NCI-H82 (cell line): ENCODE measurements around the gene TDRD7.

Source experiments
- DNase-seq: peaks from one replicate; lab custom pipeline; 2025; lab: John Stamatoyannopoulos, UW

TDRD7 gene

DNA sequence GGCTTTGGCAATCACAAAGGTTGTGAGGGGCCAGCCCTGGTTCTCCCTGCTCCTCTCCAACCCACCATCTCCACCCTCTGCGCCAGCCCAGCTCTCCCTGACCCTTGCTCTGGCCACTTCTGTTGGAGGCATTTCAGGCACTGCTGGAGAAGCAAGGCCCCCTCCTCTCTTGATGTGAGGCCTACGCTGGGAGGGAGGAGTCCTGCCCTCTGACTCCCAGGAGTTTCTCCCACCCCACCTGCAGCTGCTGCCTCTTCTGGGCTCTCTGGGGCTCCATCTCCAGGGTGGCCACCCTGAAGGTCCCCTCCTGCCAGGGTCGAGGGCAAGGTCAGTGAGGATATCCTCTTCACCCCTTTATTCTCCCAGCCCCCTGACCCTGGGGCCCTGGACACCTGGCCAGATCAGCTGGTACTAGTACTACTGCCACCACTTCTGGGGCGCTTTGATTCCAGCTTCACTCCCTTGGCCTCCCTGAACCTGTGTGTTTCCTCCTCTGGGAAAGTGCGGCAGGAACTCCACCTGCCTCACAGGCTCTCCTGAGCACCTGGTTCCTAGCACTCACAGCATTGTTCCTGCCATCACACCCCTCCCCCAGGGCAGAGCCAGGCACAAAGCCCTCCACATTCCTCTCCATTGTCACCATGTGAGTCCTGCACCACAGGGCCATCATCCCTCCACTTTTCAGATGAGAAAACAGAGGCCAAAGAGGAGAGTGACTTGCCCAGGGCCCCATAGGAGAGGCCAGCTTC is 23.8 kb upstream of the TDRD7 start:
- no peak for DNase-seq

DNA sequence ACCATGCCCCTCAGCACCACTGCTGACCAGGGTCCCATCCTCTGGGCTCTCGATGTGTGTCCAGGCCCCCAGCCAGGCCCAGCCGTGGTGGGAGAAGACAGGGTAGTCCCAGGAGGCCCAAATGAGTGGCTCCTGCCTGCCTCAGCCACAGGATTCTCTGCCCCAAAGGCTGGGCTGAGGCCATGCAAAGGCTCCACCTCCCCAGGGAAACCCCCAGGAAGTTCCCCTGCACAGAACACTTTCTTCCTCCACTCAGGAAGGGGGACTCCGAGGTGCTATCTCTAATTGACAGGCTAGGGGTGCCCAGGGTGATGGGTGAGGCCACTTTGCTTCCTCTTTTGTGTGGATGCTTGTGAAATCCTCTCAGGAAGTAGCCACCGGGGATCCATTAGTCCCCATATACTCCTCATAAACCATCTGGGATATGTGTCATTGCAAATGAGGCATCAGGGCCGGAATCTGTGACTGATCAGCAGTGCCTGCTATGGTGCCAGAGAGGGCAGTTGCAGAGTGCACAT is 23.1 kb upstream of the TDRD7 start:
- DNase-seq, result no peak

DNA sequence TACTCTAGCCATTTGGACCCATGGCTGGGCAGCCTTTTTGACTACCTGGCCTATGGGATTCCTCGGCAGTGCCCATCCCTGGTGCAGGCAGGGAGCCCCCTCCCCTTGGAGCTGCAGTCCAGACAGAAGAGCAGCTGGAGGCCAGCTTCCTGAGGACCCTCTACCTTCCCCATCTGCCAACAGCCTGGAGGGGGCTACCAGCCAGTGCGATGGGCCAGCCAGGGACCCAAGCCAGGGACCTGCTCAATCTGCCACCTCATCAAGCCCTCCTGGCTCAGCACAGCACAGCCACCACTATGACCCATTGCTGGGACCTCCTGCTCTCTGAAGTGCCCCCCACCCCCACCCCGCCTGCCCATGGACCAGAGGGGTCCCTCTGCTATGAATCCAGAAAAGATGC is 22.6 kb upstream of the TDRD7 start:
- DNase-seq, result no peak

DNA sequence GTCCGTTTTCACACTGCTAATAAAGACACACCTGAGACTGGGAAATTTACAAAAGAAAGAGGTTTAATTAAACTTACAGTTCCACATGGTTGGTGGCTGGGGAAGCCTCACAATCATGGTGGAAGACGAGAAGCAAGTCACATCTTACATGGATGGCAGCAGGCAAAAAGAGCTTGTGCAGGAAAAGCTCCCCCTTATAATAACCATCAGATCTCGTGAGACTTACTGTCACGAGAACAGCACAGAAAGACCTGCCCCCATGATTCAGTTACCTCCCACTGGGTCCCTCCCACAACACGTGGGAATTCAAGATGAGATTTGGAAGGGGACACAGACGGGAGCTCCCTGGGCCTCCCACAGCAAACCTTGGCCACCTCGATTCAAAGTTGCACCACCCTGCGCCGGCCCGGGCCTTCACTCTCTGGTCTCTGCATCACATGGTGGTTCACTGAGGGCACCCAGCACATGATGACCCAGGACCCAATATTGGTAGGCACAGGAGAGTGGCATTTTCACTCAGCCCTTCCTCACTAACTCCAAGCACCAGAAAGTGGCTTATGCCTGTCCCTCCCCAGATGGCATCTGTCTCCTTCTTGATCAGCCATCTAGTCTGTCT is 21.0 kb upstream of the TDRD7 start:
- DNase-seq, result no peak

DNA sequence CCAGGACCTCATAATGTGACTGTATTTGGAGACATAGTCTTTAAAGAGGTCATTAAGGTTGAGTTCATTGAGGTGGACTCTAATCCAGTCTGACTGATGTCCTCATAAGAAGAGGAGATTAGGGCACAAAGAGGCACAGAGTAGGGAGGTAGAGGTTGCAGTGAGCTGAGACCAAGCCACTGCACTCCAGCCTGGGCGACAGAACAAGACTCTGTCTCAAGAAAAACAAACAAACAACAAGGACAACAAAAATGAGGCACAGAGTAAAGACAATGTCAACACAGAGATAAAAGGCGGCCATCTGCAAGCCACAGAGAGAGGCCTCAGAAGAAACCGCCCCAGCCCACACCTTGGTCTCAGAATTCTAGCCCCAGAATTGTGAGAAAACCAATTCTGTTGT is 17.0 kb upstream of the TDRD7 start:
- peak; percentile 18 for DNase-seq

DNA sequence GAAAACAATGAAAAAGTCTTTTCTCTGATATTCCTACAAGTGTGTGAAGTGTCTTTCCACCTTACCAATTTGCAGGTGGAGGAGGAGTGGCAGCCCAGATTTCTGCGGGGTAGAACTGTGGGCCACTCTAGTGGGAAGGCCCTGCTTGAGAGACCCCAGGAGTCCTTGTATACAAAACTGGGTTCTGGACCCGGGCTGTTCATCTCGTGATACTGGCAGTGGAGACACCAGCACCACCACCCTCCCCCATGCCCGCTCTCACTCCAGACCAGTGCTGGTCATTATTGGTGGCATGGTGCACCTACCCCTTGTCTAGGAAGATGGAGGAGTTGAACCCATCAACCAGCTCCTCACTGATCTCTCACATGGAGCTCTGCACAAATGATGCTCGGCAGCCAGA is 16.2 kb upstream of the TDRD7 start:
- no peak for DNase-seq

DNA sequence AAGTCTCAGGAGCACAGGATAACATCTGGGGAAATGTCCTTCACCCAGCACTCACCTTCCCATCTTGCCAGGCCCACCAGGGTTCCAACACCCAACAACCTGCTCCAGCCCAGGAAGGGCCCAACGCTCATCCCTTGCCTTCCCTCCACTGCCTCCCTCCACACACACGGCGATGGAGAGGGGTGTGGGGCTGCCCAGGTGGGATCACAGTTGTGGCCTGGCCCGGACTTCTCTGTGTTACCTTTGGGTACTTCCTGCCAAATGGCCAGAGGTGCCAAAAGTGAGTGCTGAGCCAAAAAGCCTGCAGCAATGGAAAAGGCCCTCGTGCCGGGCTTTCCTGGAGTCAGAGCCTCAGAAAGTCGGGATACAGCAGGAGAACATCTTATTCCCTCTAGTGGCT is 15.6 kb upstream of the TDRD7 start:
- DNase-seq, result no peak

DNA sequence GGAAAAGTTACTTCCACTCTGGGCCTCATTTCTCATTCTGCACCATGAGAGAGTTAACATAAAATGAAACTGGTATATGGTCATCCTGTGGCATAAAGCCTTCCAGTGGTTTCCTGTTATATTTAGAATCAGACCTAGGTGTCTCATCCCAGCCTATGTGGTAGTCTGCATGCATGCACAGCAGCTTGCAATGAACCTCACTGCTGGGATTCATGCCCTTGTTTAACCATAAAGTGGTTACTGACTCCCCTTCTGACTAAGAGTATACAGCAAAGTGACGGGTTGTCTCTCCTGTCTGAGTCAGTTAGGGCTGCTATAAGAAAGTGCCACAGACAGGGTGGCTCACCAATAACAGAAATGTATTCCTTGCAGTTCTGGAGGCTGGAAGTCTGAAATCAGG is 14.7 kb upstream of the TDRD7 start:
- no peak for DNase-seq

DNA sequence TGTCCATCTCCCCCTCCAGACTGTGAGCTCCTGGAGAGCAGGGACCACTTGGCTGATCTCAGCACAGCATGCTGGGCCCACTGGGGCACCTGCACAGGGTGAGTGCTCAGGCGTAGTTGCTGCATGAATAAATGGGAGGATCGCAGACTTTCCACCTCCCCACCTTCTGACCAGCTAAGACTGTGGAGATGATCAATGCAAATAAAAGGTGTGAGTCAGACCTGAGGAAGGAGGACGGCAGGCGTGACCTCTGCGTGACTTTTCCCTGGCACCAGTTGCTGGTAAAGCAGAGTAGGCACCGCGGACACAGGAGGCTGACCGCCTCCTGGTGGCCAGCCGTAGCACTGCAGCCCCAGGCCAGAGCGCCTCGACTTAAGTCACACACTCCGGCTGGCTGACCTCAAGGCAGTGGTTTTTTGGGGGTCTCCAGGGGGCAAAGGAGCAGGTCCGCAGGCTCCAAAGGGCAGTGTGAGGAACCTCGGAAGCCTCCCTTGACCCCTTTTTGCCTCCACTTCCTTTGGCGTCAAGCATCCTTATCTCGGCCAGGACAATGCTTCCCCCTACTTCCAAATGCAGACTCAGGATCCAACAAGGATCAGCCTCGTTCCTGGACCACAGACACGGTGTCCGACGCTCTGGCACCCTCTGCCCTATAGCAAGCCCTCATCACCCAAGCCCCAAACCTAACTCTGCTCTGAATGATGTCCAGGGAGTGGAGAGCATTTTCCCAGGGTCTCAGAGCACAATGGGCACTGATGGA is 12.7 kb upstream of the TDRD7 start:
- peak; percentile 20 for DNase-seq

DNA sequence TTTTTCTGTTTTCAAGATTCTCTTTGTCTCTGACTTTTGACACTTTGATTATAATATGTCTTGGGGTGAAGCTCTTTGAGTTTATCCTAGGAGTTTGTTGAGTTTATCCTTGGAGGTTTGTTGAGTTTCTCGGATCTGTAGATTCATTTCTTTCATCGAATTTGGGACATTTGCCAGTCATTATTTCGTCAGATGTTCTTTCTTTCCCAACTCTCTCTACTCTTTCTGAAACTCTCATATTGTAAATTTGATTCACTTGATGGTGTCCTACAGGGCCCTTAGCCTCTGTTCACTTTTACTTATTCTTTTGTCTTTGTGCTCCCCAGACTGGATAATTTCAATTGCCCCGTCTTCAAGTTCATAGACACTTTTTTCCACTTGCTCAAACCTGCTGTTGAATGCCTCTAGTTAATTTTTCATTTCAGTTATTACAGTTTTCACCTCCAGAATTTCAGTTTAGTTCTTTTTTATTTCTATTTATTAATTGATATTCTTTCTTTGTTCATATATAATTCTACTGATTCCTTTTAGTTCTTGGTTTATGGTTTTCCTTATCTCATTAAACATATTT is 8.1 kb upstream of the TDRD7 start:
- DNase-seq, result no peak

DNA sequence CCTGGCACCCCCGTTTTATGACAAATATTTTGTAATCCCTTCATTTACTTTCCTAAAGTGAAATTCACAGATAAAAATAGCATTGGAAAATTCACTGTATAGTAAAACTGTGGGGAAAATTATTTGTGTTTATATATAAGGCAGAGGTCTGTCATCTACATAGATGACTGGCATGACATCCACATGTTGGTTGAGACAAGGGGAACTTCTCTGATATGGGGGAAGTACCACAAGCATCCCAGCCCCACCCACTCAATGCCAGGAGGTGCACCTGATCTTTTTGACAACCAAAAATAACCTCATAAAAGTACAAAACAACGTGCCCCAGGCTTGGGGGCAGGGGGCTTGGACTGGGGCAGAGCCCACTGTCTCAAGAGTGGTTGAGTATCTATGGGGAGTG is 6.3 kb upstream of the TDRD7 start:
- DNase-seq, result no peak

DNA sequence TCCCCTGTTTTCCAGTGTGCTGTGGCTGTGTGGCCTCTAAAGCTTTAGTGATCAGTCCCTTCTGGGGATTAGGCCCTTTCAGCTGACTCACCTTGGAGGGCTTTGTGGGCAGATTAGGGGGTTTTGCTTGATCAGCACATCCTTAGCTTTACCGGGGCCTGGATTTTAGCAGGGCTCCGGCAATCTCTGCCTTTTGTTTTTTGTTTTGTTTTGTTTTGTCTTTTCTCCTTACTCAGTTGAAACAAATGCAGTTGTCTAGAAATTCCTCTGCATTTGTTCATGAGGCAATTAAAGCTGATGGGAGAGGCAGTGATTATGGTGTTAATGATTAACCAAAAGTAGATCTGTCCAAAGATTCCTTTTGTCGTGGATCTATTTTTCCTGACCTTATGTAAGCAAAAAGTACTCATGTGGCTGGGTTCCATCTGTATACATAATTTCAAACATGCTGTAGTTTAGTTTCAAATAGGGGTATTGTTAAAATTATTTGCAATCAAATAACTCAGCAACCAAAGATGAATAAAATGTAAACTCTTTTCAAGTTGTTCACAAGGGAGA is 5.2 kb upstream of the TDRD7 start:
- DNase-seq, result peak; percentile 95

DNA sequence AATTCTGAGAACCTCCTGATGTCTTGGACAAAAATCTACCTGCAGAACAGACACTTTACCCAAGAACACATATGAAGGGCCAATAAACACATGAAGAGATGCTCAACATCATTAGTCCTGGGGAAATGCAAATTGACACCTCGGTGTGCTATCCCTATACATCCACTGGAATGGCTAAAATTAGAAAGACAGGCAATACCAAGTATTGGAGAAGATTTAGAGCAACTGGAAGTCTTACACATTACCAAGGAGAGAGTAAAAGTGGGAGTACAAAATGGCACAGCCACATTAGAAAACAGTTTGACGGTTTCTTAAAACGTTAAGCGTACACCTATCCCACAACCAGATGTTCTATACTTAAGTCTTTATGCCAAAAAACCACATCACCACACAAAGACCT is 3.3 kb upstream of the TDRD7 start:
- no peak for DNase-seq

DNA sequence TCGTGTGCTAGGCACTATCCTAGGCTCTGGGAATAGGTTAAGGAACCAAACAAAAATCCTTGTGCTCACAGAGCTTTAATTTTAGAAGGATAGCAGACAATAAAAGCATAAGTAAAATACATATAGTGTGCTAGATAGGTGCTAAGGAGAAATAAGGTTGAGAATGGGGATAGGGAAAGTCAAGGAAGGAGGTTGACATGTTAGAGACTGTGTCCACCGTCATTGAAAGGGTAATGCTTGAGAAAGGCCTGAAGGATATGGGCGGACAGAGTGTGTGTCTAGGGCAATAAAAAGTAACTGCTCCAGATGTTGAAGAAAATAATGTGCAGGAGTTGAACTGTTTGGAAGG is 482 bp upstream of the TDRD7 start:
- DNase-seq, result no peak

DNA sequence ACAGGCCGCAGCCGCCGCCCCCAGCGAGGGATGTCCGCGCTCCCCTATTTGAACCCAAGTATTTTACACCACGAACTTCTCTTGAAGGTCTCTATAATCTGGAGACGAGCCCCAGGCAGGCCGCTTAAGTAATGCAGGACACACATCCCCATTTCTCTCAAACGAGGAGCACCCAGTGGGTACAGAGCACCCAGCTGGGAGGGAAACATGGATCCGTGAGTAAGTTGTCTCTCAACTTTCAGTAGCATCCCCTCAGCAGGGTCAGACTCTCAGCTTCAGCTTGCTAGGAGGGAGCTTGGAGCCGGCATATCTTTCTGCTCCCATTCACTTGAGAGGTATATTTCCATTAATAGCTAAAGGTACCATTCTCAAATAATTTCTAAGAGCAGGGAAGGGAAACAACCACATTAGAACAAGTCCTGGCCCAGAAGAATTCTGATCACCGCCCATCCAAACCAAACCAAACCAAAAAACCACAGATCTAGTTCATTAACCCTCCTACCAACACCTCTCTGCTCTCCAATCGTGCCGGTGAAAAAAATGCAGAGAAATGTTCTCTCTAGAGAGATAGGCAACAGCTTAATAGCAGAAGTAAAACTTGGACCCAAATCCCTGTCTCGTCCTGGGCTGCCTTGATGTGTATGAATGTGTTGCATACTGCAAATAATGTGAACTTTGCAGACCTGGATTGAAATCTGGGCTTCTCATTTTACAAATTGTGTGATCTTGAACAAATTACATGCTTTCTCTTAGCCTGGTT is 910 bp downstream of the TDRD7 start:
- DNase-seq, result peak; percentile 36

DNA sequence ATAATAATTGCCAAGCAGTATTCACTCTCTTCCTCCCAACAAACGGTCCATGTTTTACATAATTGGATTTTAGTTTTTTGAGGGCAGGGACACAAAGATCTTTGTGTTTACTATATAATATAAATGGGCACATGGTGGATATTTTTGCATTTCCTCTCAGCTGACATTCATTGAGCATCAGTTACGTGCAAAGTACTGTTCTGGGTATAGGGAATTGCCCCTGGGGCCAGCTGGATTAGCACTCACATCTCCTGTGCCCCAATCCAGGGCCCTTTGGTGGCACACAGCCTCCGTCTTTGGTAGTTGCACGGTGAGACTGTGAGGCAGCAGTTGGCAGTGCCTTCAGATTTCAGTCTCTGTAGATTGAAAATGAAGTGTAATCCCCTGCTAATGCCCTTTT is 1.6 kb downstream of the TDRD7 start:
- DNase-seq, result peak; percentile 20

DNA sequence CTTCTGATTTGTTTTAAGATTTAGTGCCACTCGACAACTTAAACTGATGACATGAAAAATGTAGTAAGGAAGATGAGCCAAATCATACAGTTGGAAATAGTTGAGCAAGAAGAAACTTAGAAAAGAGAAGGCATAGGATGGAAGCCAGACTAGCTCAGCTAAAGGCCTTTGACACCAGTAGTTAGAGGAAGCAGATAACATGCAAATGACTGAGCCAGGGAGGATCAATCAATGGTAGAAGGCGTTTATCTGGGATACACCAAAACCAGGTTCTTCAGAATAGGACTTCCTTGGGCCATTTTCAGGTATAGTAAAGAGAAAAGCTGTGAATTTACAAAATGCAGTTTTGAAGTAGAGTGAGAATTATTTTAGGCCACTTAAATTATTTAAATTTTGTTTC is 3.2 kb downstream of the TDRD7 start:
- no peak for DNase-seq

DNA sequence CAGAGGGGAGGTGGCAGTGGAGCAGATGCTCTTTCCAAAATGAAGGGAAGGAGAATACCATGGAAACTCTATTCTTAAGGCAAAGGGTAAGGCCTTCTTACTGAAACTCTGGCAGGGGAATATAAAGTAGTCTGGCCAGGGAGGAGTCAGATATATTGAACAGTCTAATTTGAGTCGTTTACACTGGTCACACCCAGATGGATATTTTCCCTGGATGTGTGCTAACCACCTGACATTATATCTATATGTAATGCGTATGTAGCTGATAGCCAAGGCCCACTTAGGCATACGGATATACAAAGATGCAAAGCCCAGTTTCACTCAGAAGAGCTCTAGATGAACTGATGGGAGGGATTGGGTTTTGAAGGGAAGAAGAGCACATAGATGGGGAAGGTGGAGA is 7.0 kb downstream of the TDRD7 start:
- no peak for DNase-seq

DNA sequence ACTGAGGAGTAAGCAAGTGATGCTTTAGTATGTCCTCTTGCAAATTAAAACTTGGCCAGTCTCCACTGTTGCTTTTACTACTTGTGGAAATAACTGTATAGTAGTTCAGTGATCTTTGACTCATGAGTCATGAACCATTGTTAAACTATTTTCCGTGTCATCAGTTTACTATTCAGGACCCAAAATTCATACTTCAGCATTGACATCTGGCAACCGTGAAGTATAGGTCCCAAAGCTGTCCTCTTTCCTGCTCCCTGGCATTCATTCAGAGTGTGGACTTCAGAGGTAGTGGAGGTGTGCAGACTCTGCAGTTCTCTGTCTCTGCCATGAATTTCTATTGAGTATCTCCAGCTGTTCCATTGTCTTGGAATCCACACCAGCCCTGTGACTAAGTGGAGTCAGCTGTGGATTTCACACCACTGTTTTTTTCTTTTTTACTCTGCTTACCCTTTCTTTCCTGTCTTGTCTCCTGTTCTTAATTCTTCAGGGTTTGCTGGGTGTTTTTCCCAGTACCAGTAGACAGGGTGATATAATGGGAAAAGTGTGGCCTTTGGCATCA is 7.5 kb downstream of the TDRD7 start:
- DNase-seq, result no peak

DNA sequence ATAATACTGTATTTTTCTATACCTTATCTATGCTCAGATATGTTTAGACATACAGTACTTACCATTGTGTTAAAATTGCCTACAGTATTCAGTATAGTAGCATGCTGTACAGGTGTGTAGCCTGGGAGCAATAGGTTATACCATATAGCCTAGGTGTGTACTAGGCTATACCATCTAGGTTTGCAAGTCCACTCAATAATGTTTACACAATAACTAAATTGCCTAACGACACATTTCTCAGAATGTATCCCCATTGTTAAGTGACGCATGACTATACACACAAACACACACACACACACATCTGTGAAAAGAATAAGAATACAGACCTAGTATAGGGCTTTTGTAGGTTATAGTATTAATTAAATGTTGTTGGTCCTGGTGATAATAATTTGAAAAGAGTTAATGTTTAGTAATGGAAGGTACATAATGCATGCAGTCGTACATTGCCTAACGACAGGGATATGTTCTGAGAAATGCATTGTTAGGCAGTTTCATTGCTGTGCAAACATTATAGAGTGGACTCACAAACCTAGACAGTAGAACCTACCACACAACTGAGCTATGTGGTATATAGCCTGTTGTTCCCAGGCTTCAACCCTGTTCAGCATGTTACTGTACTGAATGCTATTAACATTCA is 13.6 kb downstream of the TDRD7 start:
- no peak for DNase-seq

DNA sequence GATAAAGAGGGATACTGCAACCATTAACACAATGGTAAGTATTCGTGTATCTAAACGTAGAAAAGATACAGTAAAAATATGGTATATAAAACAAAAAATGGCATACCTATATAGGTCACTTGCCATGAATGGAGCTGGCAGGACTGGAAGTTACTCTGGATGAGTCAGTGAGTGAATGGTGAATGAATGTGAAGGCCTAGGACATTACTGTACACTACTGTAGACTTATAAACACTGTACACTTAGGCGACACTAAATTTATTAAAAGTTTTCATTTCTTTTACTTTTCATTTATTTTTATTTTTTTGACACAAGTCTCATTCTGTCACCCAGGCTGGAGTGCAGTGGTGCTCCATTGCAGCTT is 14.1 kb downstream of the TDRD7 start:
- no peak for DNase-seq
